ENCODE data around the gene NSUN4.
"Not testable (repeated sequence)": the region's sequence is repeated elsewhere in the genome, so short reads cannot be mapped to it uniquely, and the experiment has no call there.

DNA sequence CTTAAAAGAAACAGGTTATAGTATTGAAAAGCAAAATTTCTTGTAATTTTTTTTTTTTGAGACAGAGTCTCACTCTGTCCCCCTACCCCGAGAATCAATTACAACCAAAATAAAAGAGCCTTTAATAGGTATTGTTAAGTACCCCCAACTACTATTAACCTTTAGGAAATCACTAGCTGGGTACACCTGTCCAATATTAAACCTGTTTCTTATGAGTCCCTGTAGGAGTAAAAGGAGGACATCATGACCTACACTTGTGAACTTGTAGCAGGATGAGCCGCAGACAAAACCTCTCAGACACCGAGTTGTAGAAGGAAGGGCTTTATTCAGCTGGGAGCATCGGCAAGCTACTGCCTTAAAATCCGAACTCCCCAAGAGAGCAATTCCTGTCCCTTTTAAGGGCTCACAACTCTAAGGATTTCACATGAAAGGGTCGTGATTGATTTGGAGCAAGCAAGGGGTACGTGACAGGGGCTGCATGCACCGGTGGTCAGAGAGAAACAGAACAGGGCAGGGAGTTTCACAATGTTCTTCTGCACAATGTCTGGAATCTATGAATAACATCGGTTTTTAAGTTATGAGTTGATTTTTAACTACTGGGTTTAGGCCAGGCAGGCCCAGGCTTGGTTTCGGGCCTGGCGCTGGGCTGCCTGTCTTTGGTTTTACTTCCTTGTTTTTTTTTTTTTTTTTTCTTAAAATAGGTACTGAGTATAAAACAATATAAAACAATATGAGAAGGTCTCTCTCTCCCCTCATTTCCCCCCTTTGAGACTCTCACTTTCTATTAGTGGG, 15.1 kb upstream of the NSUN4 start:
- TF ChIP-seq, protein P1, sequence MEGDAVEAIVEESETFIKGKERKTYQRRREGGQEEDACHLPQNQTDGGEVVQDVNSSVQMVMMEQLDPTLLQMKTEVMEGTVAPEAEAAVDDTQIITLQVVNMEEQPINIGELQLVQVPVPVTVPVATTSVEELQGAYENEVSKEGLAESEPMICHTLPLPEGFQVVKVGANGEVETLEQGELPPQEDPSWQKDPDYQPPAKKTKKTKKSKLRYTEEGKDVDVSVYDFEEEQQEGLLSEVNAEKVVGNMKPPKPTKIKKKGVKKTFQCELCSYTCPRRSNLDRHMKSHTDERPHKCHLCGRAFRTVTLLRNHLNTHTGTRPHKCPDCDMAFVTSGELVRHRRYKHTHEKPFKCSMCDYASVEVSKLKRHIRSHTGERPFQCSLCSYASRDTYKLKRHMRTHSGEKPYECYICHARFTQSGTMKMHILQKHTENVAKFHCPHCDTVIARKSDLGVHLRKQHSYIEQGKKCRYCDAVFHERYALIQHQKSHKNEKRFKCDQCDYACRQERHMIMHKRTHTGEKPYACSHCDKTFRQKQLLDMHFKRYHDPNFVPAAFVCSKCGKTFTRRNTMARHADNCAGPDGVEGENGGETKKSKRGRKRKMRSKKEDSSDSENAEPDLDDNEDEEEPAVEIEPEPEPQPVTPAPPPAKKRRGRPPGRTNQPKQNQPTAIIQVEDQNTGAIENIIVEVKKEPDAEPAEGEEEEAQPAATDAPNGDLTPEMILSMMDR (IDR thresholded peaks at IDR 0.05): not testable (repeated sequence)
- not testable (repeated sequence) for TF ChIP-seq POLR2A (IDR thresholded peaks at IDR 0.05)

Measured in lower leg skin (tissue), 3 donors.